NCI-H82 treated with DMSO at 0.1 percent for 48 hours (cell line): Measurements from ENCODE around the gene NMNAT3.

ENCODE experiments used
- DNase-seq: peaks from one replicate; lab custom pipeline; 2025; ENCODE audit not compliant: unreplicated experiment; lab: John Stamatoyannopoulos, UW

Gene NMNAT3

DNA sequence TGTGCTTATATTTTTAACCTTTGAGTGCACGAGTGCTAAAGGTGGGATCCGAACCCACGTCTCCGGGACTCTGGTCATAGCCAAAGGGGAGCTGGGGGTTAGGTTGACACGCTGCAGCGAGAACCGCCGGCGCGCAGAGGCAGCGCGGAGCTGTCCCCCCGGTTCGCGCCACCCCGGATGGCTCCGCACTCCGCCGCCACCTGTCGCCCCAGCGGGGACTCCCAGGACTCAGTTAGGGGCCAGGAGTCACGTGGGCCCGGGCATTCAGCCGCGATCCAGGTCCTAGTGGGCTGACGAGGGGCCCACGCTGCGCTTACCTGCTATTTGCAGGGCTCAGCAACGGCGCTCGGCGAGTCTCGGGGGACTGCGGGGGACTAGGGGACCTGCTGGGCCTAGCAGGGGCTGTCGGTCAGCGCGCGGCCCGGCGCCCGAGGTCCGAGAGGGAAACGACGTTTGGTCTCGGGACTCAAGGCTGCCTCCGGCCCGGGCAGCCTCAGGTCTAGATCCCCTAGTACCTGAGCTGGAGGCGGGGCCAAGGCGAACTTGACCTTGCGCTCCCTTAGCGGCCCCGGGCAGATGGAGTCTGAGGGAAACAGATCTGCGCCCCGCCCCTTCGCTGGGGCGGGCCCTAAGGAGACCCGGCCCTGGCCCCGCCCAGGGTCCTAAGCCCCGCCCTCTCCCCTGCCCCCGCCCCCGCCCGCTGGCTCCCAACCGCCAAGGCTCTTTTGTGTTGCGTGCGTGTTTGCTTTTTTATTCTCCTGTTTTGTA is at the start of gene NMNAT3:
Gene NMNAT3 (minus strand): TSS at position 585 of the 768 bp plus-strand sequence. CDS start 50,248 bp downstream, outside the sequence.
- DNase-seq: no peak

DNA sequence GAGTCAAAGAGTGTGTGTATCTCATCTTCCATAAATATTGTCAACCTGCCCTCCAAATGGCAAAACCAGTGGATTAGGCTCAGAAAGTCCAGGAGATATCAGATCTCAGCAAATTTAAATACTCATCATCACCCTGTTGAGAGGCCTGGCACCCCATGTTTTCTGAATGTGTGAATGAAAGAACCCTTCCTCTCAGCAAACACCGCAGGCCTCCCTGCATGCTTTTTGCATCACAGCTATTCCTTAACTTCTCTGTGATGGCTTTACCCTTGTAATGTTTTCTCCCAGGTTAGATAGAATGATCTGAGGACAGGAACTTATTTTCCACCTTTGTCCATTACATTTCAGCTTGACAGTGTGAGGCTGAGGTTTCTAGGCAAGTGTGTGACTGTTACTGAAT is 43.6 kb upstream of the NMNAT3 start:
- DNase-seq: no peak

DNA sequence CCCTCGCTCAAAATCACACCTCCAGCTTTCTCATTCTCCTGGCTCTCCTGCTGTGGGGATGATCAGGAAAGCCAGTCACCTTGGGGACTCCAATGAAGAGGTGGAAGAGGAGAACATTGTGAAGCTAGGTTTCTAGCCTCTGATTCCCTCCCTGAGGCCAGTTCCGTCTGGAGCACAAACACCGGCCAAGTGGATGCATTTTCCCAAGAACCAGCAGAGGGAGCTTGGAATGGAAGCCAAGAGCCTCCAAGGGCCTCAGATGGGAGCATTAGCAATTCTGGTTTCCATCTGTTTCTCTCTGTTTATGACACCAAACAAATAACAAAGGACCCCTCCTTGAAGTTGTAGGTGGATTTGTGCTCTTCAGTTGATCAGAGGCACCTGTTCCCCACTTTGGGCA is 40.6 kb upstream of the NMNAT3 start:
- no peak for DNase-seq

DNA sequence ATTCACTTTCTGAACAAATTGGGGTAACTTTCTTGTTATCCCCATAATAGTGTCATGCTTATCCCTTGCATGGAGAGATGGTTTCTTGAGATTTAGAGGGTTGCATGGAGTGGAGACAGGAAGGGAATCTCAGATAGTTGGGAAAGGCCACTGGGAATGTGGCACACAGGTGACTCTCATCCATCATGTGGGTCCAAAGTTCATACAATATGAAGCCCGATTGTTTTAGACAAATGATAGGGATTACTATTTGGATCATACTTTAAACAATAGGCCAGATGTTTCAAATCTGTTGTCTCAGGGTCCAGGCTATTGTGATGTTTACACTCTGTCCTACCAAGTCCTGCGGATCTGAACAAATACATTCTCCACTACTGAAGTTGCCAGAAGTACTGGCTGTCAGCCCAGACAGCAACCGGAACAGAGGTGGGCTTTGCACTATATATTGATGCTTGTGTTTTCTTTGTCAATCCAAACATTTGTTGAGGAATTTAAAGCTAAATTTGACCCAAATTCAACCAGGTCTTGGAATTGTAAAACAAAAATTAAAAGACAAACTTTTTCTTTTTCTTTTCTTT is 39.2 kb upstream of the NMNAT3 start:
- no peak for DNase-seq

DNA sequence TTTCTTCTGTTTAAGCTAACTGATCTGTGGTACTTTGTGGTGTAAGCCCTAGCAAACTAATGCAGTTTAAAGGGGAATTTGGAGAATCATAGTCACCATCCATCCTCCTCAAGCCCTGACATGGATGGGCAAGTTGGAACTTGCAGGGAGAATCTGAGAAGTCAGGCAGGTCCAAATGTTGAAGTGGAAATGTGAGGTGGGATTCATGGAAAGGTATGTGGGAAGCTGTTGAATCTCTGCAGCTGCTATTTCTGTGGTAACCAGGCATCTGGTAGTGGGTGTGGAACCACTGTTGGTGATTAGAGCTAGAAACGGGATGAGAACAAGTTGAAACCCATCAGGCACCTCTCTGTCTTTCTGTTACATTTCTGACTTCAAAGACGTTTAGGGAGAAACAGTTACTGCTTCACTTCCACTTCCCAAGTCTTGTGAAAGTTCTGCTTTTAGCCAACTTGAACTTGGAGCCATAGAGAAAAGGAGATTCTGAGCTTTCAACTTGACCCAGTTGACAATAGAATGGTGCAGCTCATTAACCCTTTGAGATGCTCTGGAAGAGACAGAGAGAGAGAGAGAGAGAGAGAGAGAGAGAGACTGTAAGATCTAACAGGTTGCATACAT is 38.1 kb upstream of the NMNAT3 start:
- no peak for DNase-seq

DNA sequence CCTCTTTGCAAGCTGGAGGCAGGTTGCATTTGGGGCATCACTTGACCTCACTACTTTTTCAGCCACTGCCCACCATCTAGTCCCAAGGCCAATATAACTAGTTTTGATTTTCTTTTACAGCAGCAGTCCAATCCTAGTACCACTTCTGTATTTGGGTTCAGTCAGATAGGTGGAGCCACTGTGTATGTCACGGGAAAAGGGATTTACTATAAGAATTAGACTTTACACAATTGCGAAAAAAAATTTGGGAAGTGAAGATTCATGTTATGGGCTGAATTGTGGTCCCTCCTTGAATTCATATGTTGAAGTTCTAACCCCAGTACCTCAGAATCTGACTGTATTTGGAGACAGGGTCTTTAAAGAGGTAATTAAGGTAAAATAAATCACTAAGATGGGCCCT is 37.4 kb upstream of the NMNAT3 start:
- no peak for DNase-seq

DNA sequence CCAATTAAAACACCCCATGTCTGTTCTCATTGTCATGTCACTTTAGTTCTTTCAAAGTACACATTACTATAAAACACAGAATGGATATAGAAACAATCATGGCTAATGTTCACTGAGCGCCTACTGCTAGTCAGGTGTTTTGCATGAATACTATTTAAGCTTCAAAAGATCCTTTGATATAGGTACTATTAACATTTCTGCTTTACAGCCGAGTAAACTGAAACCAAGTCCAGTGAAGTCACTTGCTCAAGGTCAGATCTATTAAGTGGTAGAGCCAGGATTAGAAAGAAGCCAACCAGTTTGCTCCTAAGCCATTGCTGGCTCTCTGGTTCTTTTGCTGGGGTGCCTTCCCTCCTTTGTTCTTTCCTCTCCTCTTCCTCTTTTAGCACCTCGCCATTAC is 32.4 kb upstream of the NMNAT3 start:
- DNase-seq: no peak

DNA sequence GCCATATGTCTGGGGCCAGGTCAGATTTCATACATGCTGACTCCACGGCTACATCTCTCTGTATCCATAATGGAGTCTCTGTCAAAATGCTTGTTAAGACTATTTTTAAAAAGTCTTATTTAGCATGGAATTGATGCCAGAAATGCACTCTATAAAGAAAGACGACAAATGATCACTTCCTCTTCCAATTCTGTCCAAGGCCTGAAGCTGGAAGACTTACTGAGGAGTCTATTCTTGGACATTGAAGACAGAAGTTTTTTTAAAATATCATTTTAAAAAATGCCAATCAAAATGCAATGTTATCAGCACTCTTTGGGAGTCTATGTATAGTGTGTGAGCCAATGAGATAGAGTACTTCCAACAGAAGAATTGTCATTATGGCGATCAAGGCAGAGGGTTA is 27.9 kb upstream of the NMNAT3 start:
- no peak for DNase-seq

DNA sequence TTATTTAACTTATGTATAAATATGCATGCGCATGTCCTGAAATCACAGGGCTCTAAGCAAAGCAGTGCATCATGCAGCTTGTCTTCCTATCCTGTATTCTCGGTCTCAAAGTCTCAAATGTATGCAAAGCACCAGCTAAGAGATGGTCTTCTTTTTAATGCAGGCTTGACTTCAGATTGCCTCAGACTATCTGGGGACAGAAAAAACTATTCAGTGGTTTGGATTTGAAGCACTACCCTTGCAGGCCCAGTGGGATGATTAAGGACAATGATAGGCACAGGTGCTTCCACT is 18.5 kb upstream of the NMNAT3 start:
- DNase-seq: no peak

DNA sequence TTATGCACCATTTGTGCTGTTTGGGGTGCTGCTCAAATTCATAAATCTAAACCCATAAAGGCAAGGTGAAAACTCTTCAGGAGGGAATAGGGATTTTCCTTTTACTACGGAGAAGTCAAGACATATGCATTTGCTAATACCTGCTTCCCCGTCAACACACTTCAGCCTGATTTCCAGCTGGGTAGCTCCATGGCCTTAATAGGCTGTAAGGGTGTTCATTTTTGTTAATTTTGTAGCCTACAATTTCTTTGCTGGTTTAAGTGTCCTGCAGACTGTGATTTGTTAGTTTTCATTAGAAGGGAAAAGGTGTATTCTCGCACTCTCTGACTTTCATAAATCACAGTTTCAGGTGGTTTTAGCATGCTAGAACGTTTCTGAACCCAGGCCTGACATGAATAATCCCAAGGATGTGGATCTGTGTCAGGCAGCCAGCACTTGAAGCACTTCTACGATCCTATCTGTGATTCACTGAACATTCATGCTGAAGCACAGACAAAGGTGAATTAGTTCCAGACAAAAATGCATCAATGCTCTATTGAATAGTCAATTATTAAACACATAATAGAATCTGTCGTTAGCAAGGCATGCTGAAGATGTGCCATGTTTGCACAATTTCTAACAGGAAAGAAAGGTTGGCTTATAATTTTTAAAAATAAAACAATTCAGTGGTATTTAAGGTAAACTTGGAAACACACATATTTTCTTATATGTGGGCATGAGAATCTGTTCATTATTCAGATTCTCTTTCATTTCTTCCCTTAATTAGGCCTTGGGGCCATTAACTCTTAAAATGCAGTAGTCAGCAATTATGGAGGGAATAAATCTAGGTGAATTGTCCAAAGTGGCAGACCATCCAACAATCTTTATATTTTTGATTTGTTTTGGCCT is 17.9 kb upstream of the NMNAT3 start:
- no peak for DNase-seq

DNA sequence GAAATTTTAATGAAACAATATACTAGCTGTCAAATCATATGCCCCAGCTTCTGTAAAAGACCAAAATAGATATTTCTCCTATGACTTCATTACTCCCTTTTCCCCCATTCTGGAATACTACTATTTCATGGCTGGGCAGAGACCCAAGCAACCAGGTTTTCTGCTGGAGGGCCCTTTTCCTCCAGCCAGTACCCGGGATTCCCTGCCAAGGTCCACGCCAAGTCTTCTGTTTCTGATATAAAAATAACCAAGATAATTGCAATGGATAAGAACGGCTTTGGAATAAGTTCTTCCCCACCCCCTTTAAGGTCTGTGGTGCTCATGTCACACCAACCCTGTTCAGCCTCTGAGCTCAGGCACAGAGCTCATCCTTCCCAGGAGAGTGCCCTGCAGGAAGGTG is 17.2 kb upstream of the NMNAT3 start:
- DNase-seq: no peak

DNA sequence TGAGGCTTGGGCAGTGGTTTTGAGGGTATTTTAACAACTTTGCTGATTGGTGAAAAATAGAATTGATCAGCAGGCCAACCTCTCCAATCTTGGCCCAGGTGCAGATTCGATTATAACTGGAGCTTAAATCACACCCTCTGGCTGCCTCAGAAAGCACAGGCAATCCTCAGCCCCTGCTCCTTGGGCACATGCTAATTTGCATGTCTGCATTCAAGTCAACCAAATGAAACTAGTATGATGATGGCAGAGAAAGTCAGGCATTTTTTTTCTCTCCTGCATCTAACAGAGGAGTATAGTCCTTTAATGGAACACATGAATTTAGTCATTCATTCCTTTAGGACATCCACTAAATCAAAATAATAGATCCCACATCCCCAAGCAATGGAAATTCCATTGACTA is 16.8 kb upstream of the NMNAT3 start:
- no peak for DNase-seq

DNA sequence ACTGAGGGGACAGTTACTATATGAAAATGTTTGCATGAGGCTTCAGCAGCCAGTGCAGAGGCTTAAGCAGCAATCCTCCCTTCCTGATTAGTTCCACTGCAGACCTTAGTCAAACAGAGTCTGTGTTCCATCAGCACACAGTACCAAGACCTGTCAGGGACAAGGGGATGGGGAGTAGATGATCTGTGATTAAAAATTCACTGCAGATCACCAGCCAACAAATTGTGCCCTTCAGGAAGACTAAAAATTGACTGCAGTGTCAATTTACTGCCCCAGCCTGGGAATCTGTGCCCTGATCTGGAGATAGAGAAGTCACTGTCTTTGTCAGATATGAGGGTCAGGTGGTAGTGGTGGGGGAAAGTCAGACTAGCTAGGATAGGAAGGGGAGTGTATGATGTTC is 13.8 kb upstream of the NMNAT3 start:
- no peak for DNase-seq

DNA sequence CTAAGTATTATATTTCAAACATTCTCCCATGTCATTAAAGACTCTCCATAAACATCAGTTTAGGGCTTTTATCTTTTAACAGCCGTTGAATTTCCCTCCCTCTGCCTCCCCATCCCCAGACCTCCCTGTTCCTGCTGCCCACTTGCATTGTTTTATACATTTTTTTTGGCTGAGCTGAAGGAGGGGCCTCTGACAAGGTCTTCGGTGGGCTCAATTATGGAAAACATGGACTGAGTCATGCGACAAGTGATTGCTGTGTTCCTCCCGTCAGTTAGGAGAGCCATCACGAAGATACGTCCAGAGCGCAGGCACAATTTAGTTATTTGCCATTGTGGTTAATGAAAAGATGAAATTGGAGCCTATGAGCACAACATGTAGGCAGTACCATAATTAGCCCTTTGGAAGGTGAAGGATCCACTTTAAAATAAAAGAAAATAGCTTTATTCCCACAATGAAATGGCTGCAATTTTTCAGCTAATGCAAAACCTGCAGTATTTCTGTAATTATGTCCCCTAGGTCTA is 12.0 kb upstream of the NMNAT3 start:
- DNase-seq: no peak

DNA sequence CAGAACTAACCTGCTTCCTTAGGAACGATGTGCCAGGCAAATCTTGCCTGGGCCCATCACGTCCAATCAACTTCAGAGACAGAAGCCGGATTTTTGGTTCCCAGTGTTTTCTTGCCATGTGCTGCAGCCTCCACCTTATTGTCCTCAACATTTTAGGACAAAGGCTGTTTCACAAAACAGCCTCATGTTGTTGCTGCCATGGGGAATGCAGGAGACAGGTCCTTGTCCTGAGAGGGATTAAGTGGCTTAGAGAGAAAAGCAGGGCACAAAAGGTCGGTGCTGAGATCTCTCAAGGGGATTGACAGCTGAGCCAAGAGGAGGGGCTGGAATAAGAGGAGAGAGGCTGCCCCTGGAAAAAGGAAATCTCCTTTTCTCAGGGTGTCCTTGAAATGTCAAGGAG is 11.3 kb upstream of the NMNAT3 start:
- peak; percentile 88 for DNase-seq

DNA sequence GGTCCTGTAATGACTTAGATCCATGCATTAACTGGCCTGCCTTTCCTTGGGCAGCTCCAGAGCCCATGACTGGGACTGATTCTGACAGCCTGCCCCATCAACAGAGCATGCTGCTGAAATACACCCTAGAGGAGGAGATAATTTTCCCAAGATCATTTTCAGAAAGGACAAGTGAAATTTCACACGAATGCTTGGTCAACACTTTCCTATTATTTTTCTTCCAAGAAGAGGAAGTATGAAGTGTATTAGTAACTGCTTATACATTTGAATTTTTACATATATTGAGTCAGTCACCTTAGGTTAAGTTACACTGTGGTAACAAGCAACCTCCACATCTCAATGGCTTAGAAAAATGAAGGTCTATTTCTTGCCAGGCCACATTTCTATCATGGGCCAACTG is 9.7 kb upstream of the NMNAT3 start:
- no peak for DNase-seq

DNA sequence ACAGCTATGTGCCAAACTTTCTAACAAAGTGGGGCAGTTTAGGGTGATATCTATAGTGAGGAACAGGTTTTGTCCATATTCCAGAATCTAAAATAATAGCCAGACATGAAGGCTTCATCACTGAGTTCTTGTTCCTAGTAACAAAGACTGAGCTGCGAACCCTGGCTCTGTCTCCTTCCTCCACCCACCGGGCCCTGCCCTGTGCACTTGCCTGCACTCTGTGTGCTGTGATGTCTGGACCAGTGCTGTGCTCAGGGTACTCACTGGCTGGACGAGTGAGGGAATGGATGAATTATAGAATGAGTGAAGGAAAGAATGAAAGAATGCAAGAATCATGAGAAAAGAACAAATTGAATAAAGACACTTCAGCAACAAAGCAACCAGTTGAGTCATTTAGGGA is 8.9 kb upstream of the NMNAT3 start:
- DNase-seq: no peak

DNA sequence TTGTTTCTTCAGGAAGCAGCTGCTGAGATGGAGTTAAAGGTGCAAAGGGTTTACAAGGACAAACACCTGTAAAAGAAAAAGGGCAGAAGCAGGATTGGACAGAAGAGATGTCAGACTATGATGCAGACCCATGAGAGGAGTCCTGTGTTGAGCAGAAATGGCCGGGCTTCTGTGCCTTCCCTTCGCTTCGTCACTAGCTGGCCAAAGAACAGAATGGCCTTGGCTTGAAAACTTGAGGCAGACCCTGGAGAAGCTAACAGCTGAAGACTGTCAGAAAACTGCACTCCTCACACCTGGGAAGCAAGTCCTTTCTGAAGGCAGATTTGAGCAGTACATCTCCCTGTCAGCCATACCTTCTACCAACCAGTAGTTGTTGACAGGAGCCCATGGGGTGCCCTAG is 8.4 kb upstream of the NMNAT3 start:
- DNase-seq: no peak

DNA sequence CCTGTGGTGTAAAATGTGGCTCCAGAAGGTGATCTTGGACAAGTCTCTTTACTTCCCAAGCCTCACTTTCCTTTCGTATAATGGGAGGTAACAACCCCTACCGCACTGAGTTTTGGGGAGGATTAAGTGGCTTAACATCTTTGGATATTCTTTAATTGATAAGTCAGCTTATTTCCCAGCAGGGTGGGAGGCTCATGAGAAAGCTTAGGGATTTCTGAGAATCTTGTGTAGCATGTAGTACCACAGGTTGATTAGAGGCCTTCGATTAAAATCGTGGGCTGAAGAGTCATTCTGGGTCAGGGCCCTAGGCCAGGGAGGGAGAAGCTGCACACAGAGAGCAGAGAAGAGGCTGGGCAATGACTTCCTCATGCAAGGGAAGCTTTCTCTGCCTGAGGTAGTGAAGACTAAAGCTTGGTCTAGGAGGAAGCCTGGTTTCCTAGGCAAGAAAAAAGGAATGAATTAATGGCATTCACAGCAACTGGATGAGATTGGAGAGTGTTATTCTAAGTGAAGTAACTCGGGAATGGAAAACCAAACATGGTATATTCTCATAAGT is 1.5 kb upstream of the NMNAT3 start:
- peak; percentile 4 for DNase-seq

DNA sequence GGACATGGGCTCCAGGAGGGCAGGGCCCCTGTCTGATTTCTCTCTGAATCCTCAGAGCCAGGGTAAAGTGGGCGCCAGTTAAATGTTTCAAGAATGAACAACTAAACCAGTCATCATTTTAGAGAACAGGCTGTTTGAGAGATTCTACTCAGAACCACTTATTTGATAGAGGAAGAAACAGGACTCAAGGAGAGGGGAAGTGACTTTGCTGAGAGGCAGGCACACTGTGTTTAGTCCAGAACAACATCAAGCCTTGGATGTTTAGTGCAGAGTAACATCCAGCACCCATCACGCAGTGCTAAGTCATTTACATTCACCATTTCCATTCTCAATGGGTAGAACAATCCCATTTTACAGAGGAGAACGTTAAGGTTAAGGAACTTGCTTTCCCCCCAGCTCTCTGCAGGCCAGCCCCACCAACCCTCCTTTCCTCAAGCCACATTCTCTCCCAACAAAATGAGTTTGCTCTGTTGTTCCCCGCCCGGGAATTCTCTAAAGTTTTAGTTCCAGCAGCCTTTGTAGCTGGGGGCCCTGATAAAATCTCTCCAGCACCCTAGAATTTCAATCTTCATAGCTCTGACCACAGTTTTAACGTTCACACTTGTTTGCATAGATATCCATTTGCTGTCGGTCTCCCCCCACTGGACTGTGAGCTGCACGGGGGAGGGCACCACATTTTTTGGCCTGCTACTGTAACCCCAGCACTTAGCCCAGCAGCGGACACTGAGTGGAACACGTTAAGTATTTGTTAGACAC is 962 bp downstream of the NMNAT3 start:
- no peak for DNase-seq

DNA sequence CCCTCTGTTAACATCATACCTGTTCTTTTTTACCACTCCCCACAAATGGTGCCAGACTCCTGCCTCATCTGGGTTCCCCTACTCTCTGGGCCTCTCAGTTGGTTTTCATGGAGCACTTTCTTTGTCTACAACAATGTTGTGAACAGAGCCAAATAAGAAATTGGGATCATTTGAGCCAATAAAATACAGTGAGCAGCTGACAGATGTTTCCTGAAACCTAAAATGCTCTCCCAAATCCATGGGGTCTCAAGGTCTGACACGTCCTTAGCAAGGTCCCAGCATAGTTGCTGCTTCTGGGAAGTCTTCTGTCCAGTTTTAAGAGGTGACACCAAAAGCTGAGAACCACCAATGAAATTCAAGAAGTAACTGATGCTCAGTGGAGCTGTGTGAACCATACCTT is 1.7 kb downstream of the NMNAT3 start:
- no peak for DNase-seq
